GM12878 (cell line): ENCODE data around the gene BSND. TPM values are rescaled to one million over a fixed set of nuclear protein-coding genes. Genes with fewer than 3 reads are reported as not detected.

Source experiments
- ATF2 ChIP-seq: IDR thresholded peaks from 2 replicates; pipeline ENCODE4 v1.6.1; 2012; ENCODE audit warnings: low read length, inconsistent platforms
- ATF3 ChIP-seq: IDR thresholded peaks from 2 replicates; pipeline ENCODE4 v1.6.1; 2011; ENCODE audit warnings: low read depth, mild to moderate bottlenecking, low read length, moderate library complexity, borderline replicate concordance; ENCODE audit errors: extremely low read depth
- BHLHE40 ChIP-seq, 2 experiments: fragments of 450-650 bp in 1 of 2; IDR thresholded peaks; 2 replicates each; pipeline ENCODE4 v1.6.1; 2011 to 2017; ENCODE audit warnings: low read depth in 2 of 2, borderline replicate concordance in 1 of 2, improper control_type of control experiment in 1 of 2, low read length in 1 of 2, mild to moderate bottlenecking in 1 of 2
- EP300 ChIP-seq, 2 experiments: fragments of 150-350 bp in 1 of 2; IDR thresholded peaks; 2 replicates each; pipeline ENCODE4 v1.6.1; 2011 to 2012; ENCODE audit warnings: low read depth in 2 of 2, low read length in 2 of 2, borderline replicate concordance in 1 of 2, improper control_type of control experiment in 1 of 2, inconsistent platforms in 1 of 2; ENCODE audit not compliant: control insufficient read depth in 1 of 2
- IRF3 ChIP-seq: fragments of 450-650 bp; IDR thresholded peaks from 2 replicates; pipeline ENCODE4 v1.6.1; 2014; ENCODE audit warnings: mild to moderate bottlenecking
- IRF5 ChIP-seq: fragments of 450-650 bp; IDR thresholded peaks from 2 replicates; pipeline ENCODE4 v1.6.1; 2017; ENCODE audit warnings: borderline replicate concordance
- MYC ChIP-seq: IDR thresholded peaks from 2 replicates; pipeline ENCODE4 v1.6.1; 2011; ENCODE audit warnings: mild to moderate bottlenecking, low read length, moderate library complexity, inconsistent platforms; ENCODE audit not compliant: insufficient read depth, insufficient replicate concordance, insufficient read length, severe bottlenecking
- NFXL1 ChIP-seq: fragments of 450-650 bp; IDR thresholded peaks from 2 replicates; pipeline ENCODE4 v1.6.1; 2017; ENCODE audit warnings: antibody characterized with exemption, mild to moderate bottlenecking, borderline replicate concordance
- RAD21 ChIP-seq: IDR thresholded peaks from 2 replicates; pipeline ENCODE4 v1.6.1; 2011; ENCODE audit warnings: mild to moderate bottlenecking, low read depth, low read length, moderate library complexity; ENCODE audit not compliant: insufficient read depth
- RB1 ChIP-seq: fragments of 450-650 bp; formaldehyde crosslinking; IDR thresholded peaks from 2 replicates; pipeline ENCODE4 v1.6.1; 2017; ENCODE audit warnings: mild to moderate bottlenecking, borderline replicate concordance
- RBBP5 ChIP-seq: fragments of 200-600 bp; sonication (generic); conservative IDR thresholded peaks from 2 replicates; pipeline ENCODE4 v1.6.1; 2016
- REST ChIP-seq: IDR thresholded peaks from 2 replicates; pipeline ENCODE4 v1.6.1; 2012; ENCODE audit warnings: mild to moderate bottlenecking, low read depth, low read length
- SIN3A ChIP-seq: IDR thresholded peaks from 2 replicates; pipeline ENCODE4 v1.6.1; 2012; ENCODE audit warnings: low read depth, low read length, improper control_type of control experiment
- SIX5 ChIP-seq: IDR thresholded peaks from 2 replicates; pipeline ENCODE4 v1.6.1; 2011; ENCODE audit warnings: mild to moderate bottlenecking, low read depth, low read length, moderate library complexity; ENCODE audit not compliant: severe bottlenecking
- SREBF2 ChIP-seq: IDR thresholded peaks from 2 replicates; pipeline ENCODE4 v1.6.1; 2012; ENCODE audit warnings: mild to moderate bottlenecking, low read length
- STAT1 ChIP-seq: fragments of 450-650 bp; conservative IDR thresholded peaks from 2 replicates; pipeline ENCODE4 v1.6.1; 2014; ENCODE audit warnings: antibody characterized with exemption, mild to moderate bottlenecking
- YBX1 ChIP-seq: fragments of 450-650 bp; IDR thresholded peaks from 2 replicates; pipeline ENCODE4 v1.6.1; 2016; ENCODE audit warnings: antibody characterized with exemption
- YY1 ChIP-seq: IDR thresholded peaks from 2 replicates; pipeline ENCODE4 v1.6.1; 2011; ENCODE audit warnings: low read depth, mild to moderate bottlenecking, low read length
- ZNF24 ChIP-seq: fragments of 450-650 bp; IDR thresholded peaks from 2 replicates; pipeline ENCODE4 v1.6.1; 2017; ENCODE audit warnings: antibody characterized with exemption, mild to moderate bottlenecking
- polyA plus RNA-seq, 11 experiments: library from polyadenylated mRNA; depleted of rRNA in 4 of 11; unstranded in 6 of 11; stranded (reverse) in 5 of 11; fragments of >200 nt; fragmentation: Nextera tagmentation in 4 of 11; fragmentation: Illumina TruSeq in 1 of 11; extraction: Ambion mirVana in 4 of 11; extraction: Trizol in 1 of 11; gene quantifications; 1 replicate in 1 of 11; 2 replicates in 10 of 11; pipeline versions ENCODE4 v1.2.1 to v1.2.3, GENCODE V29; 2011 to 2016; ENCODE audit warnings: inconsistent platforms in 2 of 11, missing spikeins in 2 of 11, low read depth in 1 of 11
- total RNA-seq, 4 experiments: library from RNA; depleted of rRNA in 3 of 4; stranded (reverse); fragments of >200 nt in 3 of 4; fragmentation: Illumina TruSeq in 1 of 4; extraction: Trizol in 1 of 4; gene quantifications; 2 replicates each; pipeline versions ENCODE4 v1.2.1 to v1.2.3, GENCODE V29; 2013 to 2021

Gene BSND
- total and polyA plus RNA-seq, 10 of the 15 experiments (the other 5 are each of a cell fraction or from before 2014, with no cell fraction given) = not detected

- TF ChIP-seq ATF3 (no peak), IRF3 (no peak), BHLHE40 (IDR thresholded peaks at IDR 0.05; ENCODE audit: borderline replicate concordance in 1 of 2, low read depth in 2 of 2, low read length in 1 of 2) (no peak), SIX5 (no peak), MYC (no peak), YBX1 (no peak), YY1 (peak; percentile 68; the same call in 1 of the 2 replicates), SREBF2 (no peak), EP300 (IDR thresholded peaks at IDR 0.05; ENCODE audit: borderline replicate concordance in 1 of 2, control insufficient read depth in 1 of 2, low read depth in 2 of 2, low read length in 2 of 2) (no peak), ATF2 (no peak), SIN3A (no peak), ZNF24 (no peak), RBBP5 (no peak), RAD21 (peak; percentile 80), REST (no peak), IRF5 (no peak), NFXL1 (no peak), RB1 (0 out of 2 replicates have a peak, but pooled peaks have one; percentile 24), STAT1 (no peak)
These were observed 48.2 kb upstream of the BSND start (continued) for GRCh38 chr1:54950369-54951163.
